NCI-H1048 (cell line): Measurements from ENCODE around the gene ZNF20.
"Not testable (repeated sequence)": the region's sequence is repeated elsewhere in the genome, so short reads cannot be mapped to it uniquely, and the experiment has no call there.

Experiments used
- DNase-seq: peaks from one replicate; lab custom pipeline; 2025; lab: John Stamatoyannopoulos, UW

ZNF20 gene

DNA sequence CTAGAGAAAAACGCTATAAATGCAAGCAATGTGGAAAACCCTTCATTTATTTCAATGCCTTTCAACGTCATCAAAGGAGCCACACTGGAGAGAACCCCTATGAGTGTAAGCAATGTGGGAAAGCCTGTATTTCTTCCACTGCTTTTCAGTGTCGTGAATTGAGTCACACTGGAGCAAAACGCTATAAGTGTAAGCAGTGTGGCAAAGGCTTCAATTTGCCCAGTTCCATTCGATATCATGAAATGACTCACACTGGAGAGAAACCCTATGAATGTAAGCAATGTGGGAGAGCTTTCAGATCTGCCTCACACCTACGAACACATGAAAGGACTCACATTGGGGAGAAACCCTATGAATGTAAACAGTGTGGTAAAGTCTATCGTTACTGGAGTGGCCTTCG, 27.4 kb downstream of the ZNF20 start:
- no peak for DNase-seq

DNA sequence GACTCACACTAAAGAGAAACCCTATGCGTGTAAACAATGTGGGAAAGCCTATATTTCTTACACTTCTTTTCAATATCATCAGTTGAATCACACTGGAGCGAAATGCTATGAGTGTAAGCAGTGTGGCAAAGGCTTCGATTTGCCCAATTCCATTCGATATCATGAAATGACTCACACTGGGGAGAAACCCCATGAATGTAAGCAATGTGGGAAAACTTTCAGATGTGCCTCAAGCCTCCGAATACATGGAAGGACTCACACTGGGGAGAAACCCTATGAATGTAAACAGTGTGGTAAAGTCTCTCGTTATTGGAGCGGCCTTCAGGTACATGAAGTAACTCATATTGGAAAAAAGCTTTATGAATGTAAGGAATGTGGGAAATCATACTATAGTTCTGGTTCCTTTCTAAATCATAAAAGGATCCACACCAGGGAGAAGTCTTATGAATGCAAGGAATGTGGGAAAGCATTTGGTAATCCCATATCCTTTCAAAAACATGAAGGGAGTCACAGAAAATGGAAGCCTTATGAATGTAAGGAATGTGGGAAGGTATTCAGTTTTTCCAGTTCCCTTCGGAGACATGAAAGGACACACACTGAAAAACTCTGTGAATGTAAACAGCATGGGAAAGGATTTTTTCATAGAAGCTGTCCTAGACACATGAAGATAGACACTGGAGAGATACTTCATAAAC, 28.1 kb downstream of the ZNF20 start:
- DNase-seq, result no peak

DNA sequence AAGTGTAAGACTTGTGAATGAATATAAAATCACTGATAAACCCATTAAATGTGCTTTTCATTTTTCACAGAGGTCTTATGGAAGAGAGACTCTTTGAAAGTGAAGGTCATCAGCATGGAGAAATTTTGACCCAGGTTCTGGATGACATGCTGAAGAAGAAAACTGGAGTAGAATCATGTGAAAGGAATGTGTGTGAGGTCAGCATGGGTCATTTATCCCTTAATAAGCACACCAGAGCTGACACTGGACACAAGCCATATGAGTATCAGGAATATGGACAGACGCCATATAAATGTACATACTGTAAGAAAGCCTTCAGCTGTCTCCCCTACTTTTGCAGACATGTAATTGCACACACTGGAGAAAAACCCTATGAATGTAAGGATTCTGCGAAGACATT, 29.0 kb downstream of the ZNF20 start:
- DNase-seq, result no peak

DNA sequence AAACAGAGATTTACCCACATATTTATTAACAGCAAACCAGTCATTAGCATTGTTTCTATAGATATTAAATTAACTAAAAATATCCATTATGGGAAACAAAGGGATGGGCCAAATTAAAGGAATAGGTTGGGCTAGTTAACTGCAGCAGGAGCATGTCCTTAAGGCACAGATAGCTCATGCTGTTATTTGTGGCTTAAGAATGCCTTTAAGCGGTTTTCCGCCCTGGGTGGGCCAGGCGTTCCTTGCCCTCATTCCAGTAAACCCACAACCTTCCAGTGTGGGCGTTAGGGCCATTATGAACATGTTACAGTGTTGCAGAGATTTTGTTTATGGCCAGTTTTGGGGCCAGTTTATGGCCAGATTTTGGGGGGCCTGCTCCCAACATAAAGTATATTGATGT, 36.2 kb downstream of the ZNF20 start:
- not testable (repeated sequence) for DNase-seq

DNA sequence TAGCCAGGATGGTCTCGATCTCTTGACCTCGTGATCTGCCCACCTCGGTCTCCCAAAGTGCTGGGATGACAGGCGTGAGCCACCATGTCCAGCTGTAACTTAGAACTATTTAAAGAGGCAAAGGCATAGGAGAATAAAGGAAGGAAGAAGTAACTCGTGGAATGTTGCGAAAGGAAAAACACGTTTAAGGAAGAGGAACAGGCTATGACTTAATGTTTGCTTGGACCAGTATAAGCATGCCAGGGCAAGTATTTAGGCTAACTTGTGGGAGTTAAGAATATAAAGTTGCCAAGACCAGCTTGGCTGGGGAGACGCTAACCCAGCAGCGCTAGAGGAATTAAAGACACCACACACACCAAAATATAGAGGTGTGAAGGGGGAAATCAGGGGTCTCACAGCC, 42.1 kb downstream of the ZNF20 start:
- DNase-seq, result no peak

DNA sequence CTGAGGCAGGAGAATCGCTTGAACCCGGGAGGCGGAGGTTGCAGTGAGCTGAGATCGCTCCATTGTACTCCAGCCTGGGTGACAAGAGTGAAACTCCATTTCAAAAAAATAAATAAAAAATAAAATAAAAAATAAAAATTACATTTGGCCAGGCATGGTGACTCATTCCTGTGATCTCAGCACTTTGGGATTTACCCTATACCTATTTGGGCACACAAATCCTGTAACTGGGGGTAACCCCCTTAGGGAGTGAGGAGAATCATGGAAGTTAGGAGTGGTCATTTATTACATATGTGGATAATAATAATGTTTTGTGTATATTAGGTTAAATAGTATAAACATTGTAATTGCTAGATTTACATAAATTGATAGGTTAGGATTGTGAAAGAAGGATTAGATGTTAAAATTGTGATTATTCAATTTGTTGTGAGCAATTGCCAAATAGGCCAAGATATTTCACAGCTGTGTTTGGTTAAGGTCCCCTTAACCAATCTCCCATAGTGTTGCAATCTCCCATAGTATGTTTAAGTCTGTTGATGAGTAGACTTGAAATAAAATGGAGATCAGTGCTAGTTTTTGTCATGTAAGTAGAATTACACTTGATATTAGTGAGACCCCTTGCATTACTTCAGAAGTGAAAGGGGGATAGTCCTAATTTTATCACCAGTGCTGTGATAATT, 44.9 kb downstream of the ZNF20 start:
- no peak for DNase-seq

DNA sequence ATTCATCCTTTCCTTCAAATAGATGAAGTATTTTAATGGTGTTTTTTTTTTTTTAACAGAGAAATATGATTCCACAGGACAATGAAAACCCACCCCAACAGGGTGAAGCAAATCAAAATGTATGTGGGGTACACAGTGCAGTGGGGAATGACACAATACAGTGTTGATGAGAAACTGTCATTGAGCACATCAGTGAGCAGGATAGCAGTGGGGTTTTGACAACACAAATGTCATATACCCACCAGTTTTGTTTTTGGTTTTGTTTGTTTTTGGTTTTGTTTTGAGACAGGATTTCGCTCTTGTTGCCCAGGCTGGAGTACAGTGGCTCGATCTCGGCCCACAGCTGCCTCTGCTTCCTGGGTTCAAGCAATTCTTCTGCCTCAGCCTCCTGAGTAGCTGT, 46.4 kb downstream of the ZNF20 start:
- no peak for DNase-seq

DNA sequence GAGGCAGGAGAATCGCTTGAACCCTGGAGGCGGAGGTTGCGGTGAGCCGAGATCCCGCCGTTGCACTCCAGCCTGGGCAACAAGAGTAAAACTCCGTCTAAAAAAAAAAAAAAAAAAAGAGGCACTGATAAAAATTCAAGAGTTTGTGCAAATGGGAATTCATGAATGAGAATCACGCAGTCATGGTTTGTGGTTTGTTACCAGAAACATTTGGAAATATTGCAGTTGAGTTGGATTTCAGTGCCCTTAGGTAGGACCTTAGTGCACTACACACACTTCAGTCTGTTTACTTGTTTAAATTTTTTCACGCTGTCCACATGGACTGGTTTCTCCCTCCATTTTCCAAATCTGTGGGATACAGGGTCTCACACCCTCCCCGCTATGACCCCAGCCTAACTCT, 47.2 kb downstream of the ZNF20 start:
- DNase-seq, result no peak

DNA sequence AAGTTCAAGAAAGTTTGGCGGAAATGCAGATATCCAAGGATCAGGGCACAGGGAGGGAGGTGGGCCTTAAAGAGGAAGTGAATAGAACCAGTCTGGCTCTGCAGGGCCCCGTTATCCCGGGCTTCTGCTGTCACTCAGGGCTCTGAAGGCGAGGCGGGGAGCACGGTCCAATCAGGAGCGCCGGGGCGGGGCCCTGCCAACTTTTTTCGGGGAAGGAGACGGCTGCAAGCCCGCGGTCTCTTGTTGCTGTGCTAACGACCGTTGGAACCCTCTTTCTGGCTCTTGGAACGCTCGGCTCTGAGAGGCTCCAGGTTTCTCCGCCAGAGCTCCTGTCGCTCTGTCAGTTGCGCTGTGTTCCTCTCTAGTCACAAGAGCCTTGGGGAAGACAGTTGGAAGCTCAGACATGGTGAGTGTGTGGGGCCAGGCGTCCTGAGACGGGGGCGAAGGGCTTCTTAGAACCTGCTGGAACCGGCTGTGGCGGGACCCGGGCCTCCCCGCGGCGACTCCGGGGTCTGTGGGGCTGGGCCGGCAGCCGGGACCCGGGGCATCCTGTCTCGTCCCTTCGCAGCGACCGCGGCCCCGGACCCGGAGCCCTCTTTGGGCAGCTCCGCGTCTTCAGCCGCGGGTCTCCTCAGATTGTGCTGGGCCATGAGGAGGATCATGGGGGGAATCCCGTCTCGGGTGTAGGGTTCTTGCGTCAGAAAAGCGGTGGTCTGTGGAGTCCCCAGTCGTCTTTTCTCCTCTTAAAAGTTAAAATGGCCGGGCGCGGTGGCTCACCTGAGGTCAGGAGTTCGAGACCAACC, 47.9 kb downstream of the ZNF20 start:
- no peak for DNase-seq

DNA sequence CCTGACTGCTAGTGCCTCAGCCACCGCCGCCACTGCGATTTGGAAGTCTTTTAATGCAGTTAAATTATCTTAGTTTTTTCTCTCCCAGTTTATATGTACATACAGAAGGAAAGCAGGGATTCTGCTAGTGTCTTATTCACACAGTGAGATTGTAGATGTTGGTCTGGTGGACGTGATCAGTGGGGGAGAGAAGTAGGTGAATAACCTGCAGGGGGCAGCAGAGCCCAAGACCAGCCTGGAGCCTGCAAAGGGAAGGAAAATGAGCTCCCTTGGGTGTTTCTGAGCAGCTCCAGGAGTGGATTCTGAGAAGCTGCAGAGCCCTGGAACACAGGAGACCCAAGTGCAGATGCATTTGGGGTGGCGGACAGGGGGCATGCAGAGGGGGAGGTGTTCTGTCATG, 49.3 kb downstream of the ZNF20 start:
- no peak for DNase-seq

DNA sequence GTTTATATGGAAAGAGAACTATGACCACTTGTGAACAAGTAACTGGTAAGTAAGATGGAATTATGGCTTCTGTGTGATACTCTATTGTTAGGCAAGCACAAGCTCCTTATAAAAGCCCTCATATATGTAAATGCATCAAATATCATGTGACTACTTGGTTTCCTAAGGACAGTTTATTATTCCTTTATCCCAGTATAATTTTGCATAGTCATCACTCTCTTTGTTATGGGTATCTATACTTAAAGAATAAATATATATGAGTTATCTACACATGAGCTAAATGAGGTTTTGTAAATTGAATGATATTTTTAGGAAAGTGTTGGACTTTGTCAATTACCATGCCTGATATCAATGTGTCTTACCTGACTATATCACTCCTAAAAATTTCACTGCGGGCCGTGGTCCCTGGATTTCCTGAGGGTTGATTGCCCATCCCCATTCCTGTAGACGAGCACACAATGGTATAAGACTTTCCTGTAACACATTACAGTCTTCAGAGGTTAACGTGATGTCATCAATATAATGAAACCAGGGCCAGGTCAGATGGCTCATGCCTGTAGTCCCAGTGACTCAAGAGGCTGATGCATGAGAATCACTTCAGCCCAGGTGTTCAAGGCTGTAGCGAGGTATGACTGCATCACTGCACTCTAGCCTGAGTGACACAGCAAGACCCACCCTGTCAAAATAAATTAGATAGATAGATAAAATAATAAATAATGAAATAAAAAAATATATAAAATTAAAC, 54.9 kb downstream of the ZNF20 start:
- DNase-seq, result no peak

DNA sequence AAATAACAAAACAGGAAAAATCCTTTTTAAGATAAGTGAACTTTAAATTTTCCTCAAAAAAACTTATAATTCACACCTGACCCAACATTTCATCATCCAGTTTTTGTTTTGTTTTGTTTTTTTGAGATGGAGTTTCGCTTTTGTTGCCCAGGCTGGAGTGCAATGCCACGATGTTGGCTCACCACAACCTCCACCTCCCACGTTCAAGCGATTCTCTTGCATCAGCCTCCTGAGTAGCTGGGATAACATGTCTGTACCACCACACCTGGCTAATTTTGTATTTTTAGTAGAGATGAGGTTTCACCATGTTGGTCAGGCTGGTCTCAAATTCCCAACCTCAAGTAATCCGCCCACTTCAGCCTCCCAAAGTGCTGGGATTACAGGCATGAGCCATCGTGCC, 56.8 kb downstream of the ZNF20 start:
- not testable (repeated sequence) for DNase-seq
